HCT116 (cell line): ENCODE results near the gene NAA16. TPM values are rescaled to one million over a fixed set of nuclear protein-coding genes. Genes with fewer than 3 reads are reported as not detected.
"Not testable (repeated sequence)": the region's sequence is repeated elsewhere in the genome, so short reads cannot be mapped to it uniquely, and the experiment has no call there.

ENCODE experiments used
- ATAC-seq: fragments of 200-7000 bp; cut with Tn5 transposase; 2 replicates; pipeline ENCODE4 v1.9.1; 2020; ENCODE audit warnings: mild to moderate bottlenecking, moderate library complexity
- BruUV-seq: library from RNA; stranded (reverse); fragments of 400-500 nt; replicated peaks from 2 replicates; lab custom pipeline; 2021; lab: Mats Ljungman, UMichigan
- CTCF ChIA-PET: fragments of 300-600 bp; sonication (Branson Sonifier 250); formaldehyde crosslinking; loops from one replicate; lab custom pipeline; 2021; ENCODE audit warnings: antibody characterized with exemption; lab: Charles Lee
- POLR2A ChIA-PET: fragments of 300-600, 350-600 bp; sonication (Branson Sonifier 250); formaldehyde crosslinking; loops from one replicate; lab custom pipeline; 2021; ENCODE audit warnings: antibody characterized with exemption; lab: Charles Lee
- RAD21 ChIA-PET, 2 experiments: fragments of 300-600 bp; sonication (Branson Sonifier 250); formaldehyde crosslinking; loops; one replicate each; lab custom pipeline; 2023; ENCODE audit warnings: low total read pairs in 2 of 2; ENCODE audit not compliant: uncharacterized antibody in 2 of 2, unreplicated experiment in 2 of 2, low non-redundant PET in 1 of 2; lab: Charles Lee
- DNase-seq: peaks from one replicate; pipeline ENCODE4 v3.0.0-alpha.2; 2010; ENCODE audit warnings: low read depth, low spot score
- H2AFZ ChIP-seq: fragments of 200-600 bp; shearing (Covaris generic), sonication (generic); 2 replicates; pipeline ENCODE4 v1.6.1; 2017; ENCODE audit warnings: low read depth, mixed run types, mixed read lengths, antibody characterized with exemption, low read length; ENCODE audit not compliant: poor library complexity, severe bottlenecking
- H3K27ac ChIP-seq: 2 replicates; pipeline ENCODE4 v1.5.1; 2012; ENCODE audit warnings: low read depth, low read length
- H3K27me3 ChIP-seq: fragments of 200-600 bp; sonication (generic); 2 replicates; pipeline ENCODE4 v1.6.1; 2016; ENCODE audit warnings: mixed run types, low read length, mixed read lengths; ENCODE audit not compliant: insufficient read depth
- H3K36me3 ChIP-seq, 2 experiments: fragments of 200-500 bp in 1 of 2; fragments of 200-600 bp in 1 of 2; sonication (Bioruptor generic) in 1 of 2; sonication (generic) in 1 of 2; 2 replicates each; pipeline versions ENCODE4 v1.5.1 to v1.6.1; 2014 to 2016; ENCODE audit warnings: low read length in 2 of 2, inconsistent platforms in 1 of 2, mixed read lengths in 1 of 2, mixed run types in 1 of 2; ENCODE audit not compliant: insufficient read depth in 2 of 2, control insufficient read depth in 1 of 2
- H3K4me1 ChIP-seq, 2 experiments: fragments of 200-600 bp in 1 of 2; sonication (generic) in 1 of 2; 2 replicates each; pipeline versions ENCODE4 v1.5.1 to v1.6.1; 2012 to 2017; ENCODE audit warnings: low read length in 2 of 2, inconsistent platforms in 1 of 2, mild to moderate bottlenecking in 1 of 2, mixed read lengths in 1 of 2, mixed run types in 1 of 2, moderate library complexity in 1 of 2; ENCODE audit not compliant: insufficient read depth in 2 of 2, control insufficient read depth in 1 of 2
- H3K4me2 ChIP-seq: fragments of 200-600 bp; sonication (generic); 2 replicates; pipeline ENCODE4 v1.6.1; 2017; ENCODE audit warnings: mixed run types, low read length, mixed read lengths
- H3K4me3 ChIP-seq, 2 experiments: fragments of 200-600 bp in 1 of 2; sonication (generic) in 1 of 2; replicated peaks in 1 of 2; 2 replicates each; pipeline ENCODE4 v1.5.1; 2011 to 2016; ENCODE audit warnings: low read length in 2 of 2, control low read depth in 1 of 2, low read depth in 1 of 2, mild to moderate bottlenecking in 1 of 2, mixed read lengths in 1 of 2, mixed run types in 1 of 2
- H3K79me2 ChIP-seq: fragments of 200-600 bp; sonication (generic); 2 replicates; pipeline ENCODE4 v1.6.1; 2017; ENCODE audit warnings: mild to moderate bottlenecking, mixed run types, low read length, moderate library complexity, mixed read lengths; ENCODE audit not compliant: insufficient read depth
- H3K9ac ChIP-seq: fragments of 200-600 bp; sonication (generic); 2 replicates; pipeline ENCODE4 v1.6.1; 2016; ENCODE audit warnings: low read length, mixed read lengths
- H3K9me2 ChIP-seq: fragments of 200-600 bp; sonication (generic), shearing (Covaris generic); 2 replicates; pipeline ENCODE4 v1.6.1; 2017; ENCODE audit warnings: mixed run types, mild to moderate bottlenecking, moderate library complexity; ENCODE audit not compliant: insufficient read depth
- H3K9me3 ChIP-seq, 2 experiments: fragments of 200-500 bp in 1 of 2; fragments of 200-600 bp in 1 of 2; sonication (Bioruptor generic) in 1 of 2; sonication (generic) in 1 of 2; 2 replicates each; pipeline ENCODE4 v1.6.1; 2014 to 2017; ENCODE audit warnings: low read length in 2 of 2, mixed read lengths in 2 of 2, inconsistent platforms in 1 of 2, low read depth in 1 of 2, mild to moderate bottlenecking in 1 of 2, mixed run types in 1 of 2, moderate library complexity in 1 of 2; ENCODE audit not compliant: control insufficient read depth in 1 of 2, insufficient read depth in 1 of 2
- H4K20me1 ChIP-seq: fragments of 200-600 bp; sonication (generic), shearing (Covaris generic); 2 replicates; pipeline ENCODE4 v1.6.1; 2017; ENCODE audit warnings: mixed run types, mild to moderate bottlenecking, moderate library complexity; ENCODE audit not compliant: insufficient read depth
- EZH2 ChIP-seq: fragments of 200-600 bp; sonication (generic); IDR thresholded peaks from 2 replicates; pipeline ENCODE4 v1.6.1; 2017; ENCODE audit warnings: antibody characterized with exemption, mixed run types
- ZFX ChIP-seq: fragments of 450-650 bp; IDR thresholded peaks from 2 replicates; pipeline ENCODE4 v1.6.1; 2017
- intact Hi-C: fragments of 100-400 bp; cut with micrococcal nuclease; formaldehyde crosslinking; loops from 2 replicates; pipeline ENCODE4 v1.10.0; 2022
- total RNA-seq: library from RNA; stranded (reverse); gene quantifications from one replicate; pipeline ENCODE4 v1.2.1, GENCODE V29; 2021; ENCODE audit not compliant: unreplicated experiment
- TF ChIP-seq, protein P1 (sequence below): IDR thresholded peaks from 2 replicates; pipeline ENCODE4 v1.6.1; 2012
- TF ChIP-seq, protein P2 (sequence below): IDR thresholded peaks from 2 replicates; pipeline ENCODE4 v1.6.1; 2012; ENCODE audit warnings: low read depth

NAA16 gene
- total RNA-seq, 1 experiment from 2014 or later = 19.1 TPM

DNA sequence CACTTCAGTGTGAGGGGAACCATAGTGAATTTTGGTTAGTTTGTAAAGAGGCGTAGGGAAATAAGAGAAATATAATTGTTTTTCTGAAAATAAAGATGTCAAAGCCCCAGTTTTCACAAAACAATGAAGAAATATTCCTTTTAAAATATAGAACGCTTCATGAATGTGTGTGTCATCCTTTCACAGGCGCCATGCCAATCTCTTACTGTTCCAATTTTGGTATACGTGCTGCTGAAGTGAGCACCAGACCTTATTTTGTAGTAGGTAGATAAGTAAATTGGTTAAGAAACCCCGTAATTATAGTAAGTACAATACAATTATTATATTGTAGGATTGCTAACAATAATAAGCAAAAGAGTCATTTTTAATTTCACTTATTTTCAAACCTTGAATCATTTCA, 43.3 kb downstream of the NAA16 start:
- ChIA-PET CTCF (interaction anchor here (0.7 kb wide), 1 partner anchor 9 kb away, joined by 4 read pairs; no protein-coding TSS in a partner anchor), RAD21 (no interaction called here), POLR2A (no interaction called here)
- Histone ChIP-seq H3K27me3 (no peaks in the 10 kb centered on the region), H3K9me2 (no peaks in the 10 kb centered on the region), H2AFZ (no peak overlapping the region), H3K4me3 (no peak overlapping the region), H3K9me3 (no peaks in the 10 kb centered on the region), H3K9ac (no peak overlapping the region), H3K36me3 (peaks cover 2 to 3% of the 10 kb centered on the region in 2 experiments; a peak in 2 of 4 replicates), H3K4me1 (peaks cover 10 to 21% of the 10 kb centered on the region in 2 experiments), H3K27ac (no peak overlapping the region), H3K4me2 (no peak overlapping the region), H4K20me1 (no peaks in the 10 kb centered on the region), H3K79me2 (peaks cover 22% of the 10 kb centered on the region)
- intact Hi-C loops = loop anchor here (10.0 kb wide), 1 partner anchor 300 kb away; no protein-coding TSS in a partner anchor
- ATAC-seq (no peak), DNase-seq (no peak)
- BruUV-seq = no TSS peak
- TF ChIP-seq, protein P1, sequence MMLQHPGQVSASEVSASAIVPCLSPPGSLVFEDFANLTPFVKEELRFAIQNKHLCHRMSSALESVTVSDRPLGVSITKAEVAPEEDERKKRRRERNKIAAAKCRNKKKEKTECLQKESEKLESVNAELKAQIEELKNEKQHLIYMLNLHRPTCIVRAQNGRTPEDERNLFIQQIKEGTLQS = no peak
- TF ChIP-seq ZFX (no peak), EZH2 (no peak)
- TF ChIP-seq, protein P2, sequence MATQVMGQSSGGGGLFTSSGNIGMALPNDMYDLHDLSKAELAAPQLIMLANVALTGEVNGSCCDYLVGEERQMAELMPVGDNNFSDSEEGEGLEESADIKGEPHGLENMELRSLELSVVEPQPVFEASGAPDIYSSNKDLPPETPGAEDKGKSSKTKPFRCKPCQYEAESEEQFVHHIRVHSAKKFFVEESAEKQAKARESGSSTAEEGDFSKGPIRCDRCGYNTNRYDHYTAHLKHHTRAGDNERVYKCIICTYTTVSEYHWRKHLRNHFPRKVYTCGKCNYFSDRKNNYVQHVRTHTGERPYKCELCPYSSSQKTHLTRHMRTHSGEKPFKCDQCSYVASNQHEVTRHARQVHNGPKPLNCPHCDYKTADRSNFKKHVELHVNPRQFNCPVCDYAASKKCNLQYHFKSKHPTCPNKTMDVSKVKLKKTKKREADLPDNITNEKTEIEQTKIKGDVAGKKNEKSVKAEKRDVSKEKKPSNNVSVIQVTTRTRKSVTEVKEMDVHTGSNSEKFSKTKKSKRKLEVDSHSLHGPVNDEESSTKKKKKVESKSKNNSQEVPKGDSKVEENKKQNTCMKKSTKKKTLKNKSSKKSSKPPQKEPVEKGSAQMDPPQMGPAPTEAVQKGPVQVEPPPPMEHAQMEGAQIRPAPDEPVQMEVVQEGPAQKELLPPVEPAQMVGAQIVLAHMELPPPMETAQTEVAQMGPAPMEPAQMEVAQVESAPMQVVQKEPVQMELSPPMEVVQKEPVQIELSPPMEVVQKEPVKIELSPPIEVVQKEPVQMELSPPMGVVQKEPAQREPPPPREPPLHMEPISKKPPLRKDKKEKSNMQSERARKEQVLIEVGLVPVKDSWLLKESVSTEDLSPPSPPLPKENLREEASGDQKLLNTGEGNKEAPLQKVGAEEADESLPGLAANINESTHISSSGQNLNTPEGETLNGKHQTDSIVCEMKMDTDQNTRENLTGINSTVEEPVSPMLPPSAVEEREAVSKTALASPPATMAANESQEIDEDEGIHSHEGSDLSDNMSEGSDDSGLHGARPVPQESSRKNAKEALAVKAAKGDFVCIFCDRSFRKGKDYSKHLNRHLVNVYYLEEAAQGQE = no peak

DNA sequence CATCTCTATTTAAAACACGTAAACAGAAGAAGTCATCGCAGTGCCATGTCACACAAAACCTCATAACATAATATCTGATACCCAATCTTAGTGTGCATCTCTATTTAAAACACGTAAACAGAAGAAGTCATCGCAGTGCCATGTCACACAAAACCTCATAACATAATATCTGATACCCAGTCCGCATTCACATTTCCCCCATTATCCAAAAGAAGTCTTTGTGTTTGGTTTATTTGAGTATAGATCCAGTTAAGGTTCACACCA, 45.2 kb downstream of the NAA16 start:
- DNase-seq, H3K9ac ChIP-seq, H3K4me2 ChIP-seq, RAD21 ChIA-PET, H3K27ac ChIP-seq, ATAC-seq, H4K20me1 ChIP-seq, BruUV-seq, H2AFZ ChIP-seq, CTCF ChIA-PET, H3K4me3 ChIP-seq, H3K9me2 ChIP-seq, H3K27me3 ChIP-seq, POLR2A ChIA-PET, H3K9me3 ChIP-seq: not testable (repeated sequence)
- intact Hi-C loops = loop anchor here (10.0 kb wide), 1 partner anchor 298 kb away; no protein-coding TSS in a partner anchor
- H3K79me2 ChIP-seq = peaks cover 22% of the 10 kb centered on the region
- peaks cover 10 to 21% of the 10 kb centered on the region in 2 experiments for H3K4me1 ChIP-seq
- H3K36me3 ChIP-seq = peaks cover 8 to 11% of the 10 kb centered on the region in 2 experiments; a peak in 3 of 4 replicates
